GM19455 (cell line): ENCODE data around the gene ZFHX2.
A peak's percentile ranks its signal among the peaks of the same experiment; 100 is the strongest.

Experiments used
- ATAC-seq: cut with Tn5 transposase; IDR thresholded peaks from one replicate; pipeline ENCODE4 v1.9.1; 2021; ENCODE audit not compliant: unreplicated experiment

Gene ZFHX2

DNA sequence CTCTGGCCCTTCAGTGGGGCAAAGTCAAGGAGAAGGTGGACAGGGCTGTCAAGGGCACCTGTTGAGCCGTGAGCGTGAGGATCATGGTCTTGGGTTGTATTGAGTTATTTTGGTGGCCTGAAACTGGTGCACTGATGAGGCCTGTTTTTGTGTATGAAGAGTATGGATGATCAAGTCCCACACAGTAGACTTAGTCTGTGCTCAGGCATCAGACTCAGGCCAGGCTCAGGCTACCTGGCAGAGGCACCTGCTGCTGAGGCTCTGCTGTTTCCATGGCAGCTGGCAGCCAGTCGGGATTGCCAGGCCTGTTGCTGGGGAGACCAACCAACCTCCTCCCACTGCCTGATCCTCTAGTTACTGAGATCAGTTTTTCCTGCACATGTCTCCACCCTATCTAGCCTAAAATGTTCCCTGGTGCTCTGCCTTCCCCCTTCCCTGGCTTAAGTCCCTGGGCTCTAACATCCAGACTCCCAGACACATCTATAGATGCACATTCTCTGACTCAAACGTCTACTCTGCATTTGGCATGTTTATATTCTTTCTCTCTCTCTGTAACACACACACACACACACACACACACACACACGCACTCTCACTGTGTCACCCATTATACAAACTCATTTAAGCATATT, 21.9 kb upstream of the ZFHX2 start:
- no peak for ATAC-seq

GRCh38 chr14:23572836-23573235, 21.3 kb upstream of the ZFHX2 start:
- no peak for ATAC-seq

DNA sequence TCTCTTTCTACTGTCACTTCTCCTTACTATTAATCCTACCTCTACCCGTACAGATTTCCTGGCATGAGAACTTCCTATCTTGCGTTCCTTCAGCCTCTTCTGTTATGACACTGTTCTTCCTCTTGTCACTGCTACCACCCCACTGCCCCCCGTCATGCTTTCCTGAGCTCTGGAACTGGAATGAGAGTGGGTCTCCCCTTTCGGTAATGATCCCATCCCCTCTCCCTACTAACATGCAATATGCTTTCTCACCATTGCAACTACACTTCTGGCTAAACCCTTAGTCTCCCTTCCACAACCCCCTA, 20.9 kb upstream of the ZFHX2 start:
- no peak for ATAC-seq

DNA sequence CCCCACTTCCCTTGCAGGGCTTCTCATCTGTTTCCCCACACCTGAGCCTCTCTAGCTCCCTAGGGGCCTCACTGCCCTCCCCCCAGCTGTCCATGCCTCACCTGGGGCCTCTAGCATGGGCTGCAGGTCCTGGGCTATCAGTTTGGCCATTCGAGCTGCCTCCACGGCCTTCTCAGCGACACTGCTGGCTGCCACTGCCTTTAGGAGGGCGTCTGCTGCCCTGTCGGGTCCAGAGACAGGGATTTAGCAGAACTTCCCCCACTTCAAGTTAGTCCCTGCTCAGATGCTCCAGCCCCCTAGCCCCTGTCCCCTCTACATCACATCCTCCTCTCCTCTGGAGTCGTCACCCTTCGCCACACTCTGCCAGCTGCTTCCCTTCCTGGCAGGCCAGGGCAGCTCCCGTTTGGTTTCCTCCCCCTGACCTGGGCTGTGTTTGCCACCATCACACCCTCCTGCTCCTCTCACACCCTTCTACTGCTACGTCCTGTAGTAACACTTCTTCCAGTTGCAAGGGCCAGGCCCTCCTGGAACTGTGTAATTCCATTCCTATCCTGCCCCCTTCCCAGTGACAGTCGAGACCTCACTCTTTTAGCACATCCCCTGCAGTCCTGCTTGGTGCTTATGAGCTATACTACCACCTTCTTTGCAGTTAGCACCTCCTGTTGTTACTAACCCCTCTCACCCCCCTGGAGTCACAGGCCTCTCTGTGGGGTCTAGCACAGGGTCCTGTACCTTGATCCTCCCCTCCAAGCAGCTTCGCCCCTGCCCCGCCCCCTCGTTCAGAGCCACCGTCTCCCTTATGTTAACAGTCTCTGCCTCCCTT, 20.3 kb upstream of the ZFHX2 start:
- no peak for ATAC-seq

- ATAC-seq, result no peak
These were observed 19.4 kb upstream of the ZFHX2 start for GRCh38 chr14:23570806-23571483.

DNA sequence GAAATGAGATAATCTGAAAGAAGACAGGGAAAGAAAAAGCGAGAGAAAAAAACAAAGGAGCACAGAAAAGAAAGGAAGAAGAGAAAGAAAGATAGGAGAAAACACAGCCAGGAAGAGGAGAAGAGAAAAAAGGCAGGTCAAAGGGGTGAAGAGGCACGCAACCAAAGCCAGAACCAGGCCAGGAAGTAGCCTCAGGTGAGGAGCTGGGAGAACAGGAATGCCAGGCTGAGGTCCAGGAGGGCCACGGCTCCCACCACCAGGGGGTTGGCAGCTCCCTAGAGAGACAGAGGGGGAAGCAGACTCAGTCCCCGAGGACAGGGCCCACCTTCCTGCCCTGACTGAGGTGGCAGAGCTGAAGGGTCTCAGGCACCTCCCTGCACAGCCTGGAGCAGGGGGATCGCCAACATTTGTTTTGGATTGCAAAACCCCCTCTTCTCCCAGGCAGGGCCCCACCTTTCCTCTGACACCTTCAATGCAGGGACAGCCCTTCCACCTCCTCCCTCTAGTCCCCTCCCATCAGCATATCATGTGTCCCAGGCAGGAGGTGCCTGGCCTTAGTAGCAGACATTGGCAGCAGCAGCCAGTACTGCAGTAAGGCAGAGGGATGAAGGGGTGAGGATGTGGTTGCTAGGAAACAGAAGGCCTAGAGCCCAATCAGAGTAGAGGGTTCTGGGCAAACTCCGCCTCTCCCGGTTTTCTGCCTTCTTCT, 18.0 kb upstream of the ZFHX2 start:
- ATAC-seq, result no peak

DNA sequence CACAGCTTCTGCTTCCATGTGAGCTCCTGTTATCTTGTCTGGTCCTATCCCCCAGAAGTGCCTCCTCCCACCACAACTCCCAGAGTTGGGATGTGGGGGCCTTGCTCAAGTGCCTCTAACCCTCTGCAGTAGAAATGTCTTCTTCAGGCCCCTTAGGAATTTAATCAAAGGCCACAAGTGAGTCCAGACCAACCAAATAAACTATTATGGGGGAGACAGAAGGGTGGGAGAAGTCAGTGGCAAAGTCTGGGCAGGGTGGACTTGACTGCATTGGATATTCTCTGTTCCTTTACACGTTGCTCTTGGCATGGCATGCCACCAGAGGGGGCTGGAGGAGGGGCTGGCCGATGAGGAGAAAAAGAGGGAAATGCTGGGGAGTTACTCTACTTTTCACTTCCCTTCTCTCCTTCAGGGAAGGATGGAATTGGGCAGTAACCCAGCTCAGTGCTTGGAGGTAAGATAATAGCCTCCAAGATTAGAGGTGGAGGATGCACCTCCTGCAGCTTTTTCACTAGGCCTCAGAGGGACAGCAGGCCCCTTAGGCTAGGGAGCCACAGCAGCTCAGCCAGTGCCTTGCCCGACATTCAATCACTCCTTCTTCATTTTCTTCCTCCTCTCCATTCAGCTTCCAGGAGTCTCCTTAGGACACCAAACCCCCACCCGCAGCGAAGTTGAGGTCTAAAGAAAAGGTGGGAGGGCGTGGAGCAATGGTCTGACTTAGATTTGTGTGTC, 17.2 kb upstream of the ZFHX2 start:
- no peak for ATAC-seq

DNA sequence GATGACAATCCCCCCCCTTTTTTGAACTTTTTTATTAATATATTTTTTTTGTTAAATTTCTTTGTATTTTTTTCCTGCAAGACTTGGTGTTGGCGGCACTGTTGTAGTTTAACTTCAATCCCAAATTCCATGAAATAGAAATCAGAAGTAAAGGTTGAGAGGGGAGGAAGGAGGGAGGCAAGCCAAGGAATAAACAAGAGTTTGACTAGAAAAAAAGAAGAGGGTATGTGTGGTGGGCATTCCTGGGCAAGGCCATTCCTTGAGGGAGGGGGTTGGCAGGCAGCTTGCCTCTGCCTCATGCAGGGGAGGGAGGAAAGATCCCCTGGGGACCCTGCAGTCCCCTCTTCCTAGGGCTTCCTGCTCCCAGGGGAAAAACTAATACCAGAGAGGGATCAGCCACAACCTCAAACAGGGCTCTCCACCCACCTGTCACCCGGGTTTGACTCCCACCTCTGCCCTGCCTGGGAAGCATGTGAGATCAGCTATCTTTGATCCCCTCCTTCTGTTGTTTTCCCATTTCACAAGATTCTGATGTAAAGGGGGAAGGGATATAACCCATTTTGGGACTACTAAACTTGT, 16.5 kb upstream of the ZFHX2 start:
- no peak for ATAC-seq

DNA sequence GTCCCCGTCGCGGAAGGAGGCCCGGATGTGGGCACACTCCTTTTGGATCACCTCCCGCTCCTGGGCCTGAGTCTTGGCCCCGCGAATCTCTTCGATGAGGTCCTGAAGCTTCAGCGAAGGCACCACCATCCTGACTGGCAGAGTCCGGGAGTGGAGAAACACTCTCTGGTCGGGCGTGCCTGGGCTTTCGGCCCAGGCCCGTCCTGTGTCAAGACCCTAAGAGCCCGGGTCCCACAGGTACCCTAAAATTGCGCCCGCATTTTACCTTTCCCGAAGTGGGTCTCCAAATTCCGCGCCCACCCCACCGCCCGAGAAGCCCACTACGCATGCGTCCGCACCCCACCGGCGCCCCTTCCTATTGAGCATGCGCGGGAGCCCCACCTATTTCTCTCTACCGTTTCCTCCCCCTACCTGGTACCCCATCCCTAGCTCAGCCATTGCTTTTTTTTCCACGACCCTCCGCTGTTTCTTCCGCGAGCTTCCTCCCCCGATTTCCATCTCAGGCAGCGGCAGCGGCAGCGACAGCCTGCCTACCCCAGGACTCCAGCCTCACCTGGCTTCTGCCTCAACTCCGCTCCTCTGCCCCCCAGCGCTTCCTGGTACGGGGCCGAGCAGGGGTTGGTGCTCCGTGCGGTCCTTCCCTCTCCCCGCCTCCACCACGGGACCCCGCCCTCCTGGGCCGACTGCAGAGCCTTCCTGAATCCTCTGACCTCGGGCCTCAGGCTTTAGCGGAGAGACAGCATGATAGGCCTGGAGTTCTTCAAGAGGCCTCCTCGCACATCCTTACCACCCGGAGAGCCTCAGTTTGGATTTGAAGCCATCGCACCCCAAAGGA, 15.8 kb upstream of the ZFHX2 start, which contains the start of gene AP1G2:
AP1G2 (minus strand) TSS at position 606 of the 835 bp plus-strand sequence; CDS start at position 129, 477 bp downstream.
- peak; percentile 91 for ATAC-seq

DNA sequence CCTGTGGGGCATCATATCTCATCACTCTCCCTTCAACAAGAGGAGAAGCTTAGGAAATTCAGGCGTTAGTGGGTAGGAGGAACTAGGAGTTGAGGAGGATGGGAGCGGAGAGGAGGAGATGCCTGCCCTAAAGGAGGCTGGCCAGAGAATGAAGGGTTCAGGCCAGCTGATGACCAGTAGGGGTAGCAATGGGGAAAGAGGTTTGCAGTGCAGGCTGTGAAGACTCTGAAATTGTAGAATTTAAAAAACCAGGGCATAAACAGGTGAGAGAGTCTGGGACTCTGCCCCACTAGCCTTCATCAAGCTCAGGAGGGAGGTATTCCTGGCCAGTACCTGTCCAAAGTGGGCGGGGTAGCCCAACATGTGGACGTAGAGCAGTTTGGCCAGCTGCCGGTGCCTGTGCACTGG, 15.2 kb upstream of the ZFHX2 start:
- no peak for ATAC-seq

DNA sequence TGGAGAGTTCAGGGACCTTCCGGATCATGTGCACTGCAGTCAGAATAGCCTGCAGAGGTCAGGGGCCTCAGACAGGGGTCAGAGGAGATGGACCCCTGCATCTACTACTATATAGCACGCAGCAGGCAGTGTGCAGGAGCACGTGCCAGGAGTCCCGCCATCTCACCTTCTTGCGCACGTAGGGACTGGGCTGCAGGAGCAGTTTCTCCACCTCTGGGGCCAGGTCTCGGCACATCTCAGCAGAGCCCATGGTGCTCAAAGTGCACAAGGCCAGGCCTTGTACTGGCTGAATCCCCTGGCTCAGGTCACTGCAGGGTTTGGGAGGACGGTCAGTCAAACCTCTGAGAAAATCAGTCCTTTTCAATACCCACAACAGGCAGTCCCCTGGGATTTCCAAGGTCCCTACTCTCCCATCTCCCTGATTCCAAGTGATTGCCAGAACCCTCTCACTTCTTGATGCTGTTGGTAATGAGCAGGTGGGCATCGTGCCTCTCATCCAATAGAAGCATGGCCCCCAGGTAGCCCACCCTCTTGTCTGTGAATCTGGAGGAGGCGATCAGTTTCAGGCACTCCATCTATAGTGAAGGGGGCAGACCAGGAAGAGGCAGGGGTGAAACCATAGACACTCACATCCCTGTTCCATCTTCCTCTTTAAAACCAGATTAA, 14.7 kb upstream of the ZFHX2 start:
- ATAC-seq, result no peak

- no peak for ATAC-seq
These were observed 14.1 kb upstream of the ZFHX2 start for GRCh38 chr14:23565626-23566025.

DNA sequence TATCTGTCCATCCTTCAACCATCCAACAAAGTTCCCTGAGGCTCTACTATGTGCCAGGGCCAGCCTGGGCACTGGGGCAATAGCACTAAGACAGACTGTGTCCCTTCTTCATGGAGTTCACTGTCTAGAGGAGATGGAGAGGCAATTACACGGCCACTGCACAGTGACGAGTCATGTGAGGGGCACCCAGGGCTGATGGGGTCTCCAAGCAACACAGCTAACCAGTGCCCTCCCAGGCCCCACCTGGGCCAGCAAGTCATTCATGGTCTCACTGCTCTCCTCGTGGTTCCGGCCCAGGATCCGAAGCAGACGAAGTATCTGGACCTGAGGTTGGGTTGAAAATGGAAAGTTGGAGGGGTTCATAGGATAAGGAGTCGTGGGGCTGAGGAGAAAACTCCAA, 13.3 kb upstream of the ZFHX2 start:
- no peak for ATAC-seq

GRCh38 chr14:23564181-23564812, 12.7 kb upstream of the ZFHX2 start:
- ATAC-seq, result no peak

DNA sequence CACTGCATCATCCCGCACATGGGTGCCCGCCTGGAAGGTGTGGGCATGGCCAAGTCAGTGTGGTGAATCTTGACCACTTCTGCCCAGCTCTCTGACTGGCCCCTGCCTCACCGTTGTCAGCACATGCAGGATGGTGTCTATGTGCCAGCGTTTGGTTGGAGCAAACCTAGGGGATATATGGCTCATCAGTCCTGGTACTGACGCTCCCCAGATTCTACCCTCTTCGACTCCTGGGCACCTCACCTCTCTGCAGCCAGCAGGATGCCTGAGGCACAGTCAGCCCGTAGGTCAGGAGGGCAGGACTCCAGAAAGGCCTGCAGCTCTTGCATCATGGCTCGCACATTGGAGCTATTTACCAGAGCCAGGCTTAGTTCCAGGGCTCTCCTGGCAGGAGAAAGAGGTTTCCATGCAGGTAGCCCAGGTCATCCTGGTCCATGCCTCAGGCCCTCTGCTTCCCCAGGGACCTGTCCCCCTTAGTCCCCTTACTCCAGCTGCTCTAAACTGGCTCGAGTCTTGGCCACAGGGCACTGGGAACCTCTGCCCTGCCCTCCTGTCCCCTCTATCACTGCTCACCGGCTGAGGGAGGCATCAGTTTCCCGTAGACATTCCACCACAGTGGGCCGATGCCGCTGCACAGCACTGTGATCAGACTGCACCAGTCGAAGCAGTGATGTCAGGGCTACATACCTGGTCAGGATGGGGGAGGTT, 12.1 kb upstream of the ZFHX2 start:
- no peak for ATAC-seq

DNA sequence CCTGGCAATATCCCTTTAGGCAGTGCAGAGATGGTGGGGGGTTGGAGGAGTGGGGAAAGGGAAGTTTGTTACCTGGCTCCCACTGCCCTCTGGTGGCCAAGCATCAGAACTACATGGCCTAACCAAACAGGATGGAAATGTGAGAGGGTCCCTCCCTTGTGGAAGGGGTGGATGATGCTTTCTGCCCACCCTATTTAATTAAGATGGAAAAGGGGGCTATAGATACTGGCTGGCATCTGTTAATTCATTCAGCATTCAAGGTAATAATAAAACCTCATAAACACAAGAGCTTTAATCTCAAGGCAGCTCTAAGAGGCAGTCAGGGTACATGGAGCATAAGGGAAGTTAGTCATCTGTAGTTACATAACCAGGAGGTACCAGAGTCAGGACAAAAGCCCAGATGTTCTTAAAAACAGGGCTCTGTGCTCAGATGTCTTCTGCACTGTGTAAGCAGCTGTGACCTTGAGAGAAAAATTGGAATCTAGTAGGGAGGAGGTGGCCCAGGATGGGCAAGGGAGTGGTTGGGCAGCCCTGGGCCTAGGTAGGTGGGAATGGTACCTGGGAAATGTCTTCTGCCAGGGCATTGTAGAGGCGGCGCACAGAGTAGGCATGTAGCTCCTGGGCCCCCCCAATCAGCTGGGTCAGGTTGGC, 11.4 kb upstream of the ZFHX2 start:
- no peak for ATAC-seq
